NCI-H82 (cell line): Measurements from ENCODE around the gene AKR1B15.
"Not testable (repeated sequence)": the region's sequence is repeated elsewhere in the genome, so short reads cannot be mapped to it uniquely, and the experiment has no call there.

Experiments
- DNase-seq: peaks from one replicate; lab custom pipeline; 2025; lab: John Stamatoyannopoulos, UW

Gene AKR1B15

DNA sequence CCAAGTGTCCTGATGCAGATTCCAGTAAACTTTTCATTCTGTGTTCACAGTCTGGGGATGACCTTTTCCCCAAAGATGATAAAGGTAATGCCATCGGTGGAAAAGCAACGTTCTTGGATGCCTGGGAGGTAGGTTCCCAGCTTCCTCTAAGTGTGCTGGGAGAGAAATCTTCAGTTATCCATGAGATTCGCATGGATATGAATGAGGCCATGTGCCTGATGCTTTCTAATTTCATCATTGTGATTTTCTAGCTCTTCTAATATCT is 16.0 kb upstream of the AKR1B15 start:
- DNase-seq = no peak

DNA sequence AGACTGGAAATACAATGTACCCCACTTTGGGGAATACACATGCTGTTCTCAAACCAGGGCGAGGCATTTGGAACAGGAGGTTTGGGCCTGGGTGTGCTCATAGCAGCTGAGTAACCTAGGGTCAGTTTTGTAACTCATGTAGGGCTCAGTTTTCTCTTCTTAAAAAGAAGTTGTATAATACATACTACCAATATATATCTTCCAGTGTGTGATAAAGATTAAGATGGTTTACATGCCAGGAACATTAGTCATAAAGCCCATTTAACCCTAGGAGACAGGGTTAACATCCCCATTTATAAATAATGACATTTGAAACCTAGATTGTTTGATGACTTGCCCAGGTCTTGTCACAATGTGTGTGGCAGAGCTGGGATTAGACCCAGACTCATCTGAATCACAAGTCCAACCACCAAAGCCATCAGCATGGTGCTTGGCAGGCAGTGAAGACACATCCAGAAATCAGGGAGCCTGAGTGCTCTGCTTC is 15.6 kb upstream of the AKR1B15 start:
- DNase-seq = no peak

- no peak for DNase-seq
Observed at GRCh38 chr7:134534633-134535032, 14.3 kb upstream of the AKR1B15 start.

DNA sequence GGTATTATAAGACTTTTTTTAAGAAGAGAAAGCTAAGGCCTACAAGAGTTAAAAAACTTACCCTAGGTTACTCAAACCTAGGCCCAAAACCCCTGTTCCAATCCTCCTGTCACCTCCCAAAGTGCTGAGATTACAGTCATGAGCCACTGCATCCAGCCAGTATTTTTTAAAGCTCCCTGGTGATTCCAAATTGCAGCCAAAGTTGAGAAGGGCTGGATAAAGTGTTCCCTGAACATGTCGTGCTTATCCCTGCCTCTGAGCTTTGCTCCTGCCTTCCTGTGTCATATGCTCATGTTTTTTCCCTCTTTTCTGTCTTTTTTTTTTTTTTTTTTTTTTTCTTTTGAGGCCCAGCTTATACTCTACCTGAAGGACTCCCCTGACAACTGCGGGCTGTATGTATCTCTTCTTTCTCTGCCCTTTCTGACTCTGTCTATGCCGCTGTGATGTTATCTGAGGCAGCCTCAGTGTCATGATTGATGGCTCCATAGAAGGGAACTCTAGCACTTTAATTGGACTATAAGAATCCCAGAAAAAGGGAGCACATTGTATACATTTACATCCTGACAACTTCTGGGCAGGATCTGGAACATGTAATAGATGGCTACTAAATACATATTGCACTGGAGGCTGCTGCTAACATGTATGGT is 13.5 kb upstream of the AKR1B15 start:
- no peak for DNase-seq

DNA sequence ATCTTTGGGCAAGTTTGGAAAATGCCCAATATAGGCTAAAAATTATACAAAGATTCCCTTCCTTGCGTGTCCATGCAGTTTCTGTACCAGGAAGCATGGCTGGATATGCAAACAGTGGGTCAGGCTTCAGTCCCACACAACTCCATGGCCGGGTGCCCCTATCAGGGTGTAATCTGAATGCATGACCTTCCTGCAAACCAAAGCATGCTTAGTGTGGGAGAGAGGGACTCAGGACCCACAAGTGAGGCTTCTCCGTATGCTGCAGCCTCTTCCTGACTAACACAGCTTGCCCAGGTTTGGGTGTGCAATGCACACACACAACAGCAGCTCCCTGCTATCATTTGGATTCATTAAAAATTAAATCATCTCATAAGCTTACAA is 13.0 kb upstream of the AKR1B15 start:
- no peak for DNase-seq

DNA sequence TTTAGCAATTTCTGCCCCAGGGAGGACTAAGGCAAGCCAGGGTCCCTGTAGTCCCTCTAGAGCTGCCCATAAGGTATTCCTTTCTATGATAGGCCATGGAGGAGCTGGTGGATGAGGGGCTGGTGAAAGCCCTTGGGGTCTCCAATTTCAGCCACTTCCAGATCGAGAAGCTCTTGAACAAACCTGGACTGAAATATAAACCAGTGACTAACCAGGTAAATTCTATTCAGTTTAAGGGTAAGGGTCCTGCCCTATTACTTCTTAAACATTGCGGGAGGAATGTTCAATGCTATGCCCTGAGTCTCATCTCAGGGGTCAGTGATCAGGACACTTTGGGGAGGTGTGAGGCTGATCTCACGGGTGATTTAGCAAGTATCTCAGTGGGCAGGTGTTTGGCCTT is 12.4 kb upstream of the AKR1B15 start:
- DNase-seq = not testable (repeated sequence)

- DNase-seq = not testable (repeated sequence)
Observed at GRCh38 chr7:134537273-134537781, 11.6 kb upstream of the AKR1B15 start.

- DNase-seq = no peak
Observed at GRCh38 chr7:134539380-134540004, 9.4 kb upstream of the AKR1B15 start.

GRCh38 chr7:134541501-134542194 is 7.3 kb upstream of the AKR1B15 start:
- DNase-seq = not testable (repeated sequence)

- no peak for DNase-seq
Observed at GRCh38 chr7:134542195-134542771, 6.6 kb upstream of the AKR1B15 start.

DNA sequence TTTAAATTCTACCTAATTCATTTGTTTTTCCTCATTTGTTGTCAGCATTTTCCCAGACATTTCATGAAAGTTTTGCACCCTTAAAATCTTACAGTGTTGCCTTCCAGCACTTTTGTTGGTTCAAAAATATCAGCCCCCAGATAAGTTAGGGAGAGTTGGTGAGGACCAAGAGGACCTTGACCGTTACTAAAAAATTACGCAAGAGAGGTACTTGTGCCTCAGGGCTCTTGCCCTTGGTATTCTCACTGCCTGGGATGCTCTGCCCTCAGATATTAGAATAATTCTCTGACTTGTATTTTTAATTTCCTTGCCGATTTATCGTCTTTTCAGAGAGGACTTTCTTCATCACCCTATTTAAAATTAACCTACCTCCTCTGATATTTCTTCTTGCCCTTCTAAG is 3.5 kb upstream of the AKR1B15 start:
- DNase-seq = no peak

DNA sequence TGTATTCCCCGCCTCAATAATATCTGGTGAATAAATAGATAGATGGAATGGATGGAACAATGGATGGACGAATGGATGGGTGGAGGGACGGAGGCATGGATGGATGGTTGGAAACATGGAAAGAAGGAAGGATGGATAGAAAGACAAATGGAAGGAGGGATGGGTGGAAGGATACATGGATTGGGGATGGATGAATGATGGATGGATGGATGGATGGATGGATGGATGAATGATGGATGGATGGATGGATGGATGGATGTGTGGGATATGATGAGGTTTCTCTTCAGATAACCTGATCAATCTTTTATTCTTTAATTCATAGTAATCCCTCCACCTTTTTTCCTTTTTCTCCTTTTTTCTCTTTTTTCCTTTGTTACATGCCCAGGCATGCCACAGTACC is 3.0 kb upstream of the AKR1B15 start:
- no peak for DNase-seq

DNA sequence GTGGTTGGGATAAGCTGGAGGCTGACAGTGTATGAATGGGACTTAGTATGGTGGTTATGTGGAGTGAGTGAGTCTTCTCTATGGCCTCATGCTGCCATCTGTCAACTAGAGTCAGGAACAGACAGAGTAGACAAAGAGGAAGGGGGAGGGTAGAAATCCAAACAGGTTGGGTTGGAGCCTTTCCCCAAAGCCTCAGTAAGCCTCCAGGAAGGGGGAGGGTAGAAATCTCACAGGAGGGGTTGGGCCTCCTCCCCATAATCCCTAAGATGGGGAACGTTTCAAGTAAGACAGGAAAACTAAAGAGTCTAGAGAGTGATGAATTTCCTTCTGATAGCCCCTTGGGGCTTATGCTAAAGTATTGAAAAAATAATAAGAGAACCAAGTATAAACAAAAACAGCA is 2.0 kb upstream of the AKR1B15 start:
- peak; percentile 99 for DNase-seq

- peak; percentile 95 for DNase-seq
Observed at GRCh38 chr7:134547397-134548054, 1.4 kb upstream of the AKR1B15 start.

- DNase-seq = no peak
Observed at GRCh38 chr7:134549366-134549765, 456 bp downstream of the AKR1B15 start.

- DNase-seq = peak; percentile 81
Observed at GRCh38 chr7:134552105-134552504, 3.2 kb downstream of the AKR1B15 start.

GRCh38 chr7:134553976-134554375 is 5.1 kb downstream of the AKR1B15 start:
- DNase-seq = peak; percentile 21

DNA sequence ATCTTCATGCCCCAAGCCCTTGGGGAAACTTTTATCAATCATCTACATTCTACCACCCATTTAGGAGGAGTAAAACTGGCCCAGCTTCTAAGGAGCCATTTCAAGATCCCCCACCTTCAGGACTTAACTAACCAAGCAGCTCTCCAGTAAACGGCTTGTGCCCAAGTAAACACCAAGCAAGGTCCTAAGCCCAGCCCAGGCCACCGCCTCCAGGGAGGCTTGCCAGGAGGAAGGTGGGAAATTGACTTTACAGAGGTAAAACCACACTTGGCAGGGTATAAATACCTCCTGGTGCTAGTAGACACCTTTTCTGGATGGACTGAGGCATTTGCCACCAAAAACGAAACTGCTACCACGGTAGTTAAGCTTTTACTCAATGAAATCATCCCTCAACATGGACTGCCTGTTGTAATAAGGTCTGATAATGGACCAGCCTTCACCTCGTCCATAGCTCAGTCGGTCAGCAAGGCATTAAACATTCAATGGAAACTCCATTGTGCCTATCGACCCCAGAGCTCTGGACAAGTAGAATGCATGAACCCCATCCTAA is 5.6 kb downstream of the AKR1B15 start:
- no peak for DNase-seq

GRCh38 chr7:134557391-134557790 is 8.5 kb downstream of the AKR1B15 start:
- no peak for DNase-seq

DNA sequence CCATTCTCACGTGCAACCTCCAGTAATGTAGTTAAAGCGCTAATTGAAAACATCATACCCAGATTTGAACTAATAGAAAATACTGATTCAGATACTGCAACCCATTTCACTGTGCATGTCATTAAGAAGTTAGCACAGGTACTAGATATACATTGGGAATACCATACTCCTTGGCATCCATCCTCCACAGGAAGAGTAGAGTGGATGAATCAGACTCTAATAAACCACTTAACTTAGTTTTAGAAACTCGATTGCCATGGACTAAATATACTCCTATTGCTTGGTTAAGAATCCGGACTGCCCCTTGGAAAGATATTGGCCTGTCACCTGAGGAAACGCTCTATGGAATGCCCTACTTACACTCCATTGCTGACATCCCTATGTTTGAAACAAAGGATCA is 9.5 kb downstream of the AKR1B15 start:
- no peak for DNase-seq

DNA sequence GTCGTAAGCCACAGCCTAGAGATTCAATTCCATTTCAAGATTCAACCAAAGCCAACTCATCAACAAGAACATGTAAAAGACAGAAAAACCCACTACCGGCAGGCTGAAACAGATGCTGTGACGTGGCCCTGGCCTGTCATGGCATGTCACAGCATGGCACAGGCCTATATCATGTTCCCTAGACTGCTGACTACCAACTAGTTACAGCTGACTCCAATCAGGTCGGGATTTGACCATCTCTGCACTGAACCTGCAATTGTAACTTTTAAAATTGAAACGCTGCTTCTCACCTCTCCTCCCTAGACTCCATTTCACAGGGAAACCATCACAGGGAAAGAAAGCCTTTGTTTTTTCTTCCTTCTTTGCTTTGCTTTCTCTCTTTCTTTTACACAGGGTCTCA is 12.7 kb downstream of the AKR1B15 start:
- not testable (repeated sequence) for DNase-seq

DNA sequence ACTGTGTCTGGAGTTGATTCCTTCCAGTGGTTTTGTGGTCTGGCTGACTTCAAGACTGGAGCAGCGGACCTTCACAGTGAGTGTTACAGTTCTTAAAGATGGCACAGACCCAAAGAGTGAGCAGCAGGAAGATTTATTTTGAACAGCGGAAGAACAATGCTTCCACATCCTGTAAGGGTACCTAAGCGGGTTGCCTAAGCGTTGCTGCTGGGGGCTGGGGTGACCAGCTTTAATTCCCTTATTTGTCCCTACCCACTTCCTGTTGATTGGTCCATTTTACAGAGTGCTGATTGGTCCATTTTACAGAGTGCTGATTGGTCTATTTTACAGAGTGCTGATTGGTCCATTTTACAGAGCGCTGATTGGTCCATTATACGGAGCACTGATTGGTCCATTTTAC is 13.2 kb downstream of the AKR1B15 start:
- no peak for DNase-seq
